IMR-90 (cell line): ENCODE measurements around the gene EPHB1.

Experiments used
- BHLHE40 ChIP-seq: fragments of 150-350 bp; IDR thresholded peaks from 2 replicates; pipeline ENCODE4 v1.6.1; 2016; ENCODE audit warnings: mild to moderate bottlenecking, low read depth, low read length
- CEBPB ChIP-seq: IDR thresholded peaks from 2 replicates; pipeline ENCODE4 v1.6.1; 2012; ENCODE audit warnings: low read depth, low read length, improper control_type of control experiment
- CHD1 ChIP-seq: IDR thresholded peaks from 2 replicates; pipeline ENCODE4 v1.6.1; 2012; ENCODE audit warnings: low read depth, low read length, improper control_type of control experiment
- CTCF ChIP-seq: conservative IDR thresholded peaks from 2 replicates; pipeline ENCODE4 v1.5.1; 2012; ENCODE audit warnings: mild to moderate bottlenecking, low read depth, low read length, improper control_type of control experiment
- ELK1 ChIP-seq: fragments of 150-350 bp; IDR thresholded peaks from 2 replicates; pipeline ENCODE4 v1.6.1; 2016; ENCODE audit warnings: low read depth, mild to moderate bottlenecking, low read length, moderate library complexity, borderline replicate concordance
- MAFK ChIP-seq: IDR thresholded peaks from 2 replicates; pipeline ENCODE4 v1.6.1; 2012; ENCODE audit warnings: low read depth, low read length, improper control_type of control experiment
- MAZ ChIP-seq: IDR thresholded peaks from 2 replicates; pipeline ENCODE4 v1.6.1; 2012; ENCODE audit warnings: low read depth, mild to moderate bottlenecking, low read length, improper control_type of control experiment, moderate library complexity, borderline replicate concordance
- MXI1 ChIP-seq: IDR thresholded peaks from 2 replicates; pipeline ENCODE4 v1.6.1; 2012; ENCODE audit warnings: low read depth, mild to moderate bottlenecking, low read length, moderate library complexity, borderline replicate concordance
- POLR2A ChIP-seq: IDR thresholded peaks from 2 replicates; pipeline ENCODE4 v1.6.1; 2012; ENCODE audit warnings: mild to moderate bottlenecking, low read depth, low read length
- RAD21 ChIP-seq: IDR thresholded peaks from 2 replicates; pipeline ENCODE4 v1.6.1; 2012; ENCODE audit warnings: low read length, improper control_type of control experiment
- RFX5 ChIP-seq: IDR thresholded peaks from 2 replicates; pipeline ENCODE4 v1.8.0; 2012; ENCODE audit warnings: low read depth, mild to moderate bottlenecking, low read length, moderate library complexity
- USF2 ChIP-seq: fragments of 150-350 bp; IDR thresholded peaks from 2 replicates; pipeline ENCODE4 v1.6.1; 2017; ENCODE audit warnings: mild to moderate bottlenecking, antibody characterized with exemption, low read length, low read depth

GRCh38 chr3:134795746-134796280 is 753 bp downstream of the EPHB1 start:
- TF ChIP-seq CEBPB: no peak
- no peak for TF ChIP-seq CTCF
- TF ChIP-seq CHD1: no peak
- TF ChIP-seq MAFK: no peak
- no peak for TF ChIP-seq RFX5
- TF ChIP-seq POLR2A: no peak
- TF ChIP-seq USF2: no peak
- TF ChIP-seq BHLHE40: no peak
- no peak for TF ChIP-seq ELK1
- no peak for TF ChIP-seq MXI1
- no peak for TF ChIP-seq RAD21
- no peak for TF ChIP-seq MAZ
